Pericardium fibroblast (primary cell): ENCODE data around the gene ITGAL. TPM values are rescaled to one million over a fixed set of nuclear protein-coding genes. Genes with fewer than 3 reads are reported as not detected.

ENCODE experiments used
- total RNA-seq: library from RNA; depleted of rRNA; stranded (reverse); fragments of >200 nt; gene quantifications from 2 replicates; pipeline ENCODE4 v1.2.3, GENCODE V29; 2015

ITGAL gene
- total RNA-seq, result not detected in 2 replicates

GRCh38 chr16:30472328-30472942 lies at the start of gene ITGAL:
TSS of gene ITGAL (plus strand) at chr16:30472742. CDS start at chr16:30472838, 96 bp downstream.

GRCh38 chr16:30429678-30430427 lies 42.7 kb upstream of the ITGAL start, which contains the start of gene DCTPP1:
TSS of gene DCTPP1 (minus strand) at chr16:30430030. CDS start at chr16:30429980, 50 bp downstream.

GRCh38 chr16:30445408-30446202 lies 26.9 kb upstream of the ITGAL start, which contains the start of gene SEPHS2:
TSS of gene SEPHS2 (minus strand) at chr16:30445874. CDS start at chr16:30445727, 147 bp downstream.

GRCh38 chr16:30526137-30526822 lies 53.7 kb downstream of the ITGAL start, which contains the start of gene ZNF768:
TSS of gene ZNF768 (minus strand) at chr16:30526566. CDS start at chr16:30526413, 153 bp downstream.

GRCh38 chr16:30534368-30535105 lies 62.0 kb downstream of the ITGAL start, which contains the start of gene ZNF747:
TSS of gene ZNF747 (minus strand) at chr16:30534858. CDS start at chr16:30534679, 179 bp downstream.

GRCh38 chr16:30557957-30558788 lies 85.6 kb downstream of the ITGAL start, which contains the start of gene ZNF764:
TSS of gene ZNF764 (minus strand) at chr16:30558374. CDS start at chr16:30558182, 192 bp downstream.

DNA sequence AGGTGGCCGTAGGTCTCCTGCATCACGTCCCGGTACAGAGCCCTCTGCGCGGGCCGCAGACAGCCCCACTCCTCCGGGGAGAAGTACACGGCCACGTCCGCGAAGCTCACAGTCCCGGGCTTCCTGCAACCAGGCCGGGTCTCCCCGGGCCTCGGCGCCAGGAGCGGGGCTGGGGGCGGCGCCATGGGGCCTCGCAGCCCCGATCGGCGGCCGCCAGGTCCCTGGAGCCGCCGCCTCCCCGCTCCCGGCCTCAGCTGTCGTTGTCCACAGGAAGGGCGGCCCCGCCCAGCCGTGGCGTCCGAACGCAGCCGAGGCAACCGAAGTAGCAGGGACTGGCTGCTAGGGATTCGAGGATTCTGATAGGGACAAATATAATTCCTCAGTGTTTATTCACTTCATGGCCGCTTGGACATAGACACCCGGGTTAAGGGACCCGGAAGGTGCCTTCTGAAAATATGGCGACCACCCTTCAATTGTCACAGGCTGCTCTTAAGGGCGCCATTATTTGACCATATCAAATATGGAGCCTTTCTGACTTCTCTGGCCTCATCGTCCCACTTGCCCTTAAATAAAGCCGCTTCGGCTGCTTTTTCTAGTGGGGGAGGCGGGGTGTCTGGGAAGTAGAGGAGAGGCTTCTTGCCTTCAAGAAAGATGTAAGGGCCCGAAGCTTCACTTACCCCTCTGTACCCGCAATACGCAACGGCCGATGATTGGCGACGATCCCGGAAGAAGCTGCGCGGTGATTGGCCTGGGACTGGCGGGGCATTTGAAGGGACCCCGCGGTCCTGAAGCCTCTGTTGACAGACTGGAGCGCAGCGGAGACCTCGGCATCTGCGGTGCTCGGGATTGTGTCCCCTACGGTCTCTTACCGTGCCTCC lies 99.1 kb downstream of the ITGAL start, which contains the start of gene ZNF688:
TSS of gene ZNF688 (minus strand) at position 270 of the 878 bp plus-strand sequence. CDS start at position 185, 85 bp downstream.

Other genes with a start within 250 kb of the ITGAL start
- gene NPIPB13, start 224.3 kb upstream of the ITGAL start, total RNA-seq, result 0.26 and 1.9 TPM in 2 replicates
- gene CD2BP2, start 117.4 kb upstream of the ITGAL start, total RNA-seq, result 34.2 and 44.1 TPM in 2 replicates
- gene TBC1D10B, start 102.2 kb upstream of the ITGAL start, total RNA-seq, result 33.7 and 44.6 TPM in 2 replicates
- 48.3 TPM in 1 of 2 replicates, not detected in the other for gene MYL11, start 97.9 kb upstream of the ITGAL start, total RNA-seq
- gene SEPTIN1, start 90.2 kb upstream of the ITGAL start, total RNA-seq, result 0.51 TPM in 1 of 2 replicates, not detected in the other
- gene ZNF48, start 77.3 kb upstream of the ITGAL start, total RNA-seq, result 3.7 and 3.9 TPM in 2 replicates
- 31.0 and 34.2 TPM in 2 replicates for gene ZNF771, start 65.1 kb upstream of the ITGAL start, total RNA-seq
- gene DCTPP1, start 42.7 kb upstream of the ITGAL start, total RNA-seq, result 24.3 and 31.5 TPM in 2 replicates
- gene SEPHS2, start 26.9 kb upstream of the ITGAL start, total RNA-seq, result 26.9 and 29.8 TPM in 2 replicates
- 30.6 and 33.6 TPM in 2 replicates for gene ZNF768, start 53.8 kb downstream of the ITGAL start, total RNA-seq
- 9.9 and 11.9 TPM in 2 replicates for gene ZNF747, start 62.1 kb downstream of the ITGAL start, total RNA-seq
- gene ZNF764, start 85.6 kb downstream of the ITGAL start, total RNA-seq, result 9.0 and 9.4 TPM in 2 replicates
- gene ZNF688, start 99.0 kb downstream of the ITGAL start, total RNA-seq, result 9.9 and 11.5 TPM in 2 replicates
- 4.8 and 6.6 TPM in 2 replicates for gene ZNF785, start 113.0 kb downstream of the ITGAL start, total RNA-seq
- 5.6 and 7.4 TPM in 2 replicates for gene ZNF689, start 137.6 kb downstream of the ITGAL start, total RNA-seq
- gene PRR14, start 178.2 kb downstream of the ITGAL start, total RNA-seq, result 9.7 and 12.0 TPM in 2 replicates
- 19.7 and 25.6 TPM in 2 replicates for gene FBRS, start 185.7 kb downstream of the ITGAL start, total RNA-seq
- 8.6 and 14.6 TPM in 2 replicates for gene SRCAP, start 226.4 kb downstream of the ITGAL start, total RNA-seq